ENCODE results near the gene ZGPAT. TPM values are rescaled to one million over a fixed set of nuclear protein-coding genes. Genes with fewer than 3 reads are reported as not detected.

The ZGPAT gene
- polyA plus RNA-seq, 4 donors: 15.1 to 26.0 (median 17.0) TPM

GRCh38 chr20:63742381-63743024, 34.7 kb downstream of the ZGPAT start:
- no peak for DNase-seq (ENCODE audit: low read depth in 4 of 4, low spot score in 3 of 4)

DNA sequence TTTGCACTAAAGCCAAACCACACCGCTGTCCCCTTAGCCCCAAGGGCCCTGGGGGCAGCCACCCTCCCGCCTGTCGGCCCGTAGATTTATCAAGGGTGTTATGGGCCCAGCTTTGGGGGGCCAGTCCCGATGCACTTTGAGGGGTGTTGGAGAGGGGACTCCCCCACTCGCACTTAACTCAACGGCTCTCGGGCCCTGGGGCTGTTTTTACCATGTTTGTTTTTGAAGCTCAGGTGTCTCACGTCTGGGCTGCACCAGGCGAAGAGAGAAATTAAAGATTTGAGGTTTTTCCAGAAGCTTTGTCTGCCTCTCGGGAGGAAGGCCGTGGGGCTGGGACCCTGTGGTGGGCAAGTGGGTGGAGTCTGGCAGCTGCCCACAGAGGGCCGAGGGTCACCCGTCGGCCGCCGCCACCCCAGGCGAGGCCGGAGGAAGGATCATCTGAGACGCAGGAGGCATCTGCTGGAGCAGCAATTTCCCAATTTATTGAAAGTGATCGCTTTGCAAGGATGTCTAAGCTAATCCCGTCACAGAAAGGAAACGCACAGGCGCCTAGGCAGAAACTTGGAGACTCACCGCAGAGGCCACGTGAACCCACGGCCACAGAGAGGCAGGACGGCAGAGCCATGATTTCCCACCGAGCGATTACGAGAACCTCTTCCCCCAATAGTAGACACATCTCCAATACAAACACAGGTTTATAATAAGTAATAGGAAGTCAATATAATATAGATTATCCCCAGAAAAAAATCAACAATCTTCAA, 35.6 kb downstream of the ZGPAT start:
- no peak for DNase-seq (ENCODE audit: low read depth in 4 of 4, low spot score in 3 of 4)

DNA sequence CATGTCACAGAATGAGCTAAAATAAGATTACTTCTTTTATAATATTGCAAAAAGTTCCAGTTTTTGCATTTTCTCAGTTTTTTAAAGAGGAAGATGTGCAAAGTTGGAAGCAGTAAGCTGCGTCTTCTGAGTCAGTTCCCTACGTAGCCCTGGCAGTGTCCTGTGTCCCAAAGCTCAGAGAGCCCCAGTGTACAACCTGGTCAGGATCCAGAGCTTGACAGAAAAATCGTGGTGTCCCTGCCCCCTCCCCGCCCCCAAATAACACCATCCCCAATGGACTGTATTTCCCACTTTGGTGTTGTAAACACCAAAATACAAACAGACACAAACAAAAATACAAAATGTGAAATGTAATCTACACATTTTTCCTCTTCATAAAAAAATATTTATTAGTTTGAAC, 36.3 kb downstream of the ZGPAT start:
- DNase-seq (ENCODE audit: low read depth in 4 of 4, low spot score in 3 of 4): no peak

- DNase-seq (ENCODE audit: low read depth in 4 of 4, low spot score in 3 of 4): no peak
Observed at GRCh38 chr20:63744574-63745423, 37.0 kb downstream of the ZGPAT start.

DNA sequence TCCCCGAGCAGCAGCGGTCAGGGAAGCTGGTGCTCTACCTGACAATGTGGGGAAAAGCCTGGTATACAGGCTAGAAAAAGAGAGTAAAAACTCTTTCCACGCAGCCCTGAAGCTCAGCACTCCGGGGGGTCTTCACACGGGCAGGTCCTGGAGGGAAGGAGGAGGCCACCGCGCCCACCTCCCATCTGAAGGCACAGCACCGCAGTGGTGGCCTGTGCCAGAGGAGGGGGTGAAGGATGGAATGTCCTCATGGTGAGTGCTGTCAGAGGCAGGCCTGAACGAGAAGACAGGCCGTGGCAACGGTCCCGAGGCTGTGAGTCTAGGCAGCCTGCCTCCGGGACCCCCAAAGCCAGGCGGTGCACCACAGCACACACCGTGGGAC, 37.6 kb downstream of the ZGPAT start:
- DNase-seq (ENCODE audit: low read depth in 4 of 4, low spot score in 3 of 4): no peak

GRCh38 chr20:63745961-63746731, 38.3 kb downstream of the ZGPAT start:
- no peak for DNase-seq (ENCODE audit: low read depth in 4 of 4, low spot score in 3 of 4)

GRCh38 chr20:63746751-63747315, 39.0 kb downstream of the ZGPAT start:
- DNase-seq (ENCODE audit: low read depth in 4 of 4, low spot score in 3 of 4): no peak

GRCh38 chr20:63747622-63748069, 39.8 kb downstream of the ZGPAT start:
- DNase-seq (ENCODE audit: low read depth in 4 of 4, low spot score in 3 of 4): no peak

DNA sequence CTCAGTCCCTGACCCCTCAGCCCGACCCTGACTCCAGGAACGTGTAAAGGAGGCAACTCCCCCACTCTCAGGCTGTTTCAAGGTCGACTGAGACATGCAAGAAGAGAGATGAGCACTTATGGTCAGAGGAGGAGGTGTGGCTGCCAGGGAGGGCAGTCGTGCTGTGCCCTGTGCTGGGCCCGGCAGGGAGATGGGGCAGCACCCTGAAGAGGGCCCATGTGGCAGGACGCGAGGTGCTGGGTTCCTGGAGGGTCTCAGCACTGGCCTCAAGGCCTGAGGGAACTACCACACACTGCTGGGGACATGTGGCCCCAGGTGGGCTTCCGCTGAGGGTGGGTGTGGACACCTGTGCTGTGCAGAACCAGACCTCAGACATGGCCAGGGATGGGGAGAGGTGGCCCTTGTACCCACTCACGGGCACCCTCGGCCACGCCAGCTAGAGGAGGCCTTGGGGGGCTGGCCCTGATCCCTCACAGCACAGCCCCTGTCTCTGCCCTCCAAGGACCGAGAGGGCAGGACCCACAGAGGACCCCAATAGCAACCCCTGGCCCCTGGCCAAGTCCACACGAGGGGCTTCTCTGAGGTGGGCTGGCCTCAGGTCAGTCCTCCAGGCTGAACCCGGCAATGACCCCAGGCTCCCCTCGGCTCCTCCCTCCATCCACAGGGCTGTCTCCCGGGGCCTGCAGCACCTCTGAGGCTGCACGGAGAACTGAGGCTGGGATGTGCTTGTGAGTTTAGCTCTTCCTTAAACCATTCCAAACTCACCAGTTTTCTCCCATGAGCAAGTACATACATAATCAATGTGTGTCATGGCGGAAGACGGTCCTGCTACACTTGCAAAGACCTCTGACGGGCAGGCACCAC, 40.5 kb downstream of the ZGPAT start:
- no peak for DNase-seq (ENCODE audit: low read depth in 4 of 4, low spot score in 3 of 4)

- DNase-seq (ENCODE audit: low read depth in 4 of 4, low spot score in 3 of 4): no peak
Observed at GRCh38 chr20:63748934-63749270, 41.1 kb downstream of the ZGPAT start.

DNA sequence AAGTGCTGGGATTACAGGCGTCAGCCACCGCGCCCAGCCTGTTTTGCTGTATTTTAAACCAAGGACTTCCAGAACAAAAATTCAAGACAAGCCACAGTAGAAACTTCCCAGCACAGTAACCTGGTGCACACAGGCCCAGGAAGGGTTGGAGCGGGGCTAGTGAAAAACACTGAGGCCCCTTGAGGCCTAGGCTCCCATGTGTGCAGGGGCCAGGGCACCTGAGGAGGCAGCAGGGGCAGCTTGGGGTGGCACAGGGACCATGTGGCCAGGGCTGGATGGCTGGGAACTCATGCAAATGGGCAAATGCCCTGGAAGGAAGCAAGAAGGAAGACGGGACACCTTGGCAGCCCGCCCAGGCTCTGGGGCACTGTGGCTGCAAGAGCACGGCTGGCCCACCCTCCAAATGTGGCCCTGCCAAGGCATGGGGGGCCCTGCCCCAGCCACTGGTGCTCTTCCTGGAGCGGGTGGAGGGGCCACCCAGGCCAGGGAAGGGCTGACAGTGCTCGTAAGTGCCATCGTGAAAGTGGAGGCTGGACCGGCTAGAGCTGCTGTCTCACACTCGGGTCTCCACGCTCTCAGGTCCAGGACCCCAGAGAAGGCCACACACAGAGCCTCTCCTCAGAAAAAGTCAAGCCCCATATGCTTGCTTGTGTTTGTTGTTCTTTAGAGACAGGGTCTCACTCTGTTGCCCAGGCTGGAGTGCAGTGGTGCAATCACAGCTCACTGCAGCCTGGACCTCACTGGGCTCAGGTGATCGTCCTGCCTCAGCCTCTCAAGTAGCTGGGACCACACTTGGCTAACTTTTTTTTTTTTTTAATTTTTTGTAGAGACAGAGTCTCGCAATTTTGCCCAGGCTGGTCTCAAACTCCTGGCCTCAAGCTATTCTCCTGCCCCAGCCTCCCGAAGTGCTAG, 42.0 kb downstream of the ZGPAT start:
- DNase-seq (ENCODE audit: low read depth in 4 of 4, low spot score in 3 of 4): no peak

- DNase-seq (ENCODE audit: low read depth in 4 of 4, low spot score in 3 of 4): no peak
Observed at GRCh38 chr20:63750807-63751470, 43.1 kb downstream of the ZGPAT start.

- DNase-seq (ENCODE audit: low read depth in 4 of 4, low spot score in 3 of 4): no peak
Observed at GRCh38 chr20:63751471-63752271, 43.8 kb downstream of the ZGPAT start.

DNA sequence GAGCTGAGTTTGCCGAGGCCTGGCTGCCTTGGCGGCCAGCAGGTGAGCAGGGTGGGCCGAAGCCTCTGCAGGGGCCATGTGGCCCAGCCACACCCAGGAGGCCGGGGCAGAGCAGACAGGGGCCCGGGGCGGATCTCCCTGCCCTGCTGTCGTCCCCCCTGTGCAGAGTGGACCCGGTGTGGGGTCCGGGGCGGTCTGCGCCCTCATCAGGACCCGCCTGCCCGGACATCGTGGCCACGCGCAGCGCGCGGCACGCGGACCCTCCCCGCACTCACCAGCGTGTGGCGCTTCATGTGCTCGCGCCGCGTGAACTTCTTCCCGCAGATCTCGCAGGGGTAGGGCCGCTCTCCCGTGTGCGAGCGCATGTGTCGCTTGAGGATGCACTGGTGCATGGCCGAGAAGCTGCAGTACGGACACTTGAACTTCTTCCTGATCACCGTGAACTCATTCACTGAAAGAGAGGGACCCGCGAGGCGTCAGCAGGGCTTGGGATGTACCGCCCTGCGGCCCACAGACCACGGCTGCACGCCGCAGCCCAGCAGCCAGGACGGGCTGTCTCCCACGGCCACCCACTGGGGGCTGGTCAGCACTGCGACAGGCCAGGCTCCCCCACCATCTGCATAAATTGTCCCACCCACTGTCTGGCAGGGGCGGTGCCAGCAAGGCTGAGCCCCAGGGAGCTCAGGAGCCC, 44.7 kb downstream of the ZGPAT start:
- no peak for DNase-seq (ENCODE audit: low read depth in 4 of 4, low spot score in 3 of 4)

GRCh38 chr20:63753381-63753780, 45.5 kb downstream of the ZGPAT start:
- no peak for DNase-seq (ENCODE audit: low read depth in 4 of 4, low spot score in 3 of 4)

GRCh38 chr20:63754008-63754407, 46.2 kb downstream of the ZGPAT start:
- no peak for DNase-seq (ENCODE audit: low read depth in 4 of 4, low spot score in 3 of 4)

Data from left renal pelvis (tissue), 4 donors.